SU-DHL-6 (cell line): ENCODE measurements around the gene SNAPIN.

Experiments
- H2AFZ ChIP-seq: fragments of 200-600 bp; sonication (generic); 2 replicates; pipeline ENCODE4 v1.6.1; 2014; ENCODE audit warnings: low read depth, mild to moderate bottlenecking, moderate library complexity, mixed read lengths, antibody characterized with exemption, low read length; ENCODE audit not compliant: severe bottlenecking
- H3F3A ChIP-seq: fragments of 200-600 bp; shearing (Covaris generic); 2 replicates; pipeline ENCODE4 v1.6.0; 2016; ENCODE audit warnings: antibody characterized with exemption, mild to moderate bottlenecking; ENCODE audit not compliant: insufficient read depth
- H3K27ac ChIP-seq: fragments of 200-600 bp; sonication (generic); 2 replicates; pipeline ENCODE4 v1.5.1; 2016; ENCODE audit warnings: low read depth, mild to moderate bottlenecking, low read length, moderate library complexity, mixed read lengths
- H3K27me3 ChIP-seq: fragments of 200-600 bp; sonication (generic), shearing (Covaris generic); 2 replicates; pipeline ENCODE4 v1.6.0; 2014; ENCODE audit warnings: mild to moderate bottlenecking, low read length
- H3K36me3 ChIP-seq: fragments of 200-600 bp; sonication (generic); 2 replicates; pipeline ENCODE4 v1.6.1; 2014; ENCODE audit warnings: mild to moderate bottlenecking, low read length, mixed read lengths
- H3K4me2 ChIP-seq: fragments of 300-600, 200-600 bp; shearing (Covaris generic), sonication (generic); 2 replicates; pipeline ENCODE4 v1.6.0; 2014; ENCODE audit warnings: low read length, low read depth, mild to moderate bottlenecking; ENCODE audit not compliant: poor library complexity, severe bottlenecking
- H3K4me3 ChIP-seq: fragments of 200-600 bp; sonication (generic); 2 replicates; pipeline ENCODE4 v1.5.1; 2014; ENCODE audit warnings: antibody characterized with exemption, low read length, mild to moderate bottlenecking, mixed read lengths; ENCODE audit not compliant: insufficient read depth, poor library complexity, severe bottlenecking
- H3K79me2 ChIP-seq: fragments of 200-600 bp; sonication (generic); 2 replicates; pipeline ENCODE4 v1.6.1; 2014; ENCODE audit warnings: mild to moderate bottlenecking, low read length, moderate library complexity; ENCODE audit not compliant: insufficient read depth
- H3K9ac ChIP-seq: fragments of 200-600 bp; sonication (generic); 2 replicates; pipeline ENCODE4 v1.7.0; 2014; ENCODE audit warnings: mild to moderate bottlenecking, low read length
- H3K9me2 ChIP-seq: fragments of 200-600 bp; sonication (generic); replicated peaks from 2 replicates; pipeline ENCODE4 v1.6.1; 2014; ENCODE audit warnings: low read length; ENCODE audit not compliant: insufficient read depth
- H3K9me3 ChIP-seq: fragments of 200-600 bp; sonication (generic); 2 replicates; pipeline ENCODE4 v1.6.1; 2014; ENCODE audit warnings: low read length, mixed read lengths; ENCODE audit not compliant: insufficient read depth
- H4K20me1 ChIP-seq: fragments of 200-600 bp; sonication (generic); 2 replicates; pipeline ENCODE4 v1.6.1; 2014; ENCODE audit warnings: low read depth, mild to moderate bottlenecking, antibody characterized with exemption, low read length, moderate library complexity, mixed read lengths
- CTCF ChIP-seq: fragments of 200-600 bp; sonication (generic); IDR thresholded peaks from one replicate; pipeline ENCODE4 v1.5.1; 2017; ENCODE audit warnings: antibody characterized with exemption, mild to moderate bottlenecking, low read length, moderate library complexity; ENCODE audit not compliant: insufficient read depth, poor library complexity, severe bottlenecking
- EZH2phosphoT487 ChIP-seq: fragments of 200-600 bp; sonication (generic), shearing (Covaris generic); conservative IDR thresholded peaks from 2 replicates; pipeline ENCODE4 v1.6.1; 2018; ENCODE audit warnings: mild to moderate bottlenecking, antibody characterized with exemption, low read length, moderate library complexity, mixed read lengths

The SNAPIN gene

GRCh38 chr1:153649137-153649862 is 9.2 kb upstream of the SNAPIN start:
- peaks cover 9% of the 10 kb centered on the region; the same call in 1 of the 2 replicates for H3K36me3 ChIP-seq
- H3K9me2 ChIP-seq = no peaks in the 10 kb centered on the region
- no peaks in the 10 kb centered on the region for H3K27me3 ChIP-seq
- no peak overlapping the region for H3K9ac ChIP-seq
- no peaks in the 10 kb centered on the region for H4K20me1 ChIP-seq
- H3K27ac ChIP-seq = no peak overlapping the region
- peaks cover 7% of the 10 kb centered on the region; the same call in 1 of the 2 replicates for H3F3A ChIP-seq
- H3K79me2 ChIP-seq = no peaks in the 10 kb centered on the region
- no peak overlapping the region for H3K4me2 ChIP-seq
- no peaks in the 10 kb centered on the region for H3K9me3 ChIP-seq
- TF ChIP-seq CTCF (no peak), EZH2phosphoT487 (no peak)
- H2AFZ ChIP-seq = no peak overlapping the region
- no peak overlapping the region for H3K4me3 ChIP-seq

- no peaks in the 10 kb centered on the region for H3K27me3 ChIP-seq
- H3K9me3 ChIP-seq = no peaks in the 10 kb centered on the region
- H3K36me3 ChIP-seq = peaks cover 3% of the 10 kb centered on the region; the same call in 1 of the 2 replicates
- no peak overlapping the region for H3K9ac ChIP-seq
- H3K4me2 ChIP-seq = no peak overlapping the region
- H3K4me3 ChIP-seq = no peak overlapping the region
- TF ChIP-seq EZH2phosphoT487 (no peak), CTCF (no peak)
- no peaks in the 10 kb centered on the region for H3K79me2 ChIP-seq
- H3K9me2 ChIP-seq = no peaks in the 10 kb centered on the region
- no peak overlapping the region for H2AFZ ChIP-seq
- H3K27ac ChIP-seq = no peak overlapping the region
- 0 out of 2 replicates have a peak, but pooled peaks cover 5% of the 10 kb centered on the region for H3F3A ChIP-seq
- no peaks in the 10 kb centered on the region for H4K20me1 ChIP-seq
These were observed 8.7 kb upstream of the SNAPIN start for GRCh38 chr1:153649863-153650235.

GRCh38 chr1:153651771-153652170 is 6.7 kb upstream of the SNAPIN start:
- no peaks in the 10 kb centered on the region for H3K79me2 ChIP-seq
- no peaks in the 10 kb centered on the region for H4K20me1 ChIP-seq

More at GRCh38 chr1:153651771-153652170, 6.7 kb upstream of the SNAPIN start:
- Histone ChIP-seq H3K9me3 (no peaks in the 10 kb centered on the region), H3K4me2 (no peak overlapping the region), H3K27ac (no peak overlapping the region), H3K9ac (no peak overlapping the region), H3F3A (no peaks in the 10 kb centered on the region), H3K9me2 (no peaks in the 10 kb centered on the region), H3K4me3 (no peak overlapping the region), H3K36me3 (no peaks in the 10 kb centered on the region), H3K27me3 (no peaks in the 10 kb centered on the region), H2AFZ (no peak overlapping the region)
- no peak for TF ChIP-seq CTCF
- TF ChIP-seq EZH2phosphoT487 = no peak
